HepG2 (cell line): ENCODE measurements around the gene MAGT1. TPM values are rescaled to one million over a fixed set of nuclear protein-coding genes. Genes with fewer than 3 reads are reported as not detected.

ENCODE experiments used
- AGO1 ChIP-seq: fragments of 200-400 bp; formaldehyde crosslinking; IDR thresholded peaks from 2 replicates; pipeline ENCODE4 v1.6.1; 2017; ENCODE audit warnings: mild to moderate bottlenecking, low read depth, low read length, moderate library complexity; ENCODE audit not compliant: poor library complexity, severe bottlenecking
- ARNTL ChIP-seq: sonication (generic); formaldehyde crosslinking; IDR thresholded peaks from 2 replicates; pipeline ENCODE4 v1.4.0; 2020; ENCODE audit warnings: mild to moderate bottlenecking, missing genetic modification reagents
- CBX2 ChIP-seq, 2 experiments: fragments of 200-600 bp in 1 of 2; sonication (generic); formaldehyde crosslinking in 1 of 2; IDR thresholded peaks; 2 replicates each; pipeline versions ENCODE4 v1.7.0 to v1.8.1; 2018 to 2022; ENCODE audit warnings: low read depth in 2 of 2, low read length in 1 of 2, mild to moderate bottlenecking in 1 of 2, missing genetic modification reagents in 1 of 2
- CEBPB ChIP-seq: IDR thresholded peaks from 2 replicates; pipeline ENCODE4 v1.6.1; 2011; ENCODE audit warnings: low read depth, low read length, improper control_type of control experiment, borderline replicate concordance
- DPF2 ChIP-seq: sonication (generic); formaldehyde crosslinking; IDR thresholded peaks from 2 replicates; pipeline ENCODE4 v1.4.0; 2020; ENCODE audit warnings: mild to moderate bottlenecking, low read depth, missing genetic modification reagents, borderline replicate concordance
- FOXC1 ChIP-seq: sonication (generic); formaldehyde crosslinking; IDR thresholded peaks from 2 replicates; pipeline ENCODE4 v1.8.0; 2022; ENCODE audit warnings: mild to moderate bottlenecking, missing genetic modification reagents, borderline replicate concordance
- GABPB1 ChIP-seq: IDR thresholded peaks from 2 replicates; pipeline ENCODE4 v1.6.1; 2016; ENCODE audit warnings: mild to moderate bottlenecking, missing genetic modification reagents, moderate library complexity, missing compliant biosample characterization
- HIVEP1 ChIP-seq: sonication (generic); formaldehyde crosslinking; IDR thresholded peaks from 2 replicates; pipeline ENCODE4 v1.4.0; 2020; ENCODE audit warnings: mild to moderate bottlenecking, missing genetic modification reagents
- MTA1 ChIP-seq: sonication (generic); formaldehyde crosslinking; IDR thresholded peaks from 2 replicates; pipeline ENCODE4 v1.4.0; 2020; ENCODE audit warnings: missing genetic modification reagents, mild to moderate bottlenecking, borderline replicate concordance
- NR2F1 ChIP-seq, 2 experiments: fragments of 450-650 bp in 1 of 2; formaldehyde crosslinking in 1 of 2; IDR thresholded peaks; 2 replicates each; pipeline versions ENCODE4 v1.5.0 to v1.6.1; 2016 to 2020; ENCODE audit warnings: mild to moderate bottlenecking in 1 of 2, missing compliant biosample characterization in 1 of 2, missing genetic modification reagents in 1 of 2, moderate library complexity in 1 of 2
- NR3C1 ChIP-seq: sonication (generic); formaldehyde crosslinking; IDR thresholded peaks from 2 replicates; pipeline ENCODE4 v1.4.0; 2020; ENCODE audit warnings: missing genetic modification reagents
- PRDM4 ChIP-seq: sonication (generic); formaldehyde crosslinking; IDR thresholded peaks from 2 replicates; pipeline ENCODE4 v1.9.0; 2021; ENCODE audit warnings: missing genetic modification reagents, borderline replicate concordance
- TIGD3 ChIP-seq: sonication (generic); formaldehyde crosslinking; IDR thresholded peaks from 2 replicates; pipeline ENCODE4 v1.5.1; 2020; ENCODE audit warnings: mild to moderate bottlenecking, missing genetic modification reagents, borderline replicate concordance
- ZFP36L2 ChIP-seq: sonication (generic); formaldehyde crosslinking; IDR thresholded peaks from 2 replicates; pipeline ENCODE4 v1.4.0; 2020; ENCODE audit warnings: missing genetic modification reagents
- ZFY ChIP-seq: sonication (generic); formaldehyde crosslinking; IDR thresholded peaks from 2 replicates; pipeline ENCODE4 v1.4.0; 2020; ENCODE audit warnings: missing genetic modification reagents
- ZNF20 ChIP-seq: sonication (generic); formaldehyde crosslinking; IDR thresholded peaks from 2 replicates; pipeline ENCODE4 v1.4.0; 2020; ENCODE audit warnings: mild to moderate bottlenecking, moderate library complexity, missing genetic modification reagents
- ZNF333 ChIP-seq: sonication (generic); formaldehyde crosslinking; IDR thresholded peaks from 2 replicates; pipeline ENCODE4 v1.4.0; 2020; ENCODE audit warnings: mild to moderate bottlenecking, missing genetic modification reagents, borderline replicate concordance
- ZNF615 ChIP-seq: sonication (generic); formaldehyde crosslinking; IDR thresholded peaks from 2 replicates; pipeline ENCODE4 v1.5.0; 2020; ENCODE audit warnings: mild to moderate bottlenecking, missing genetic modification reagents, borderline replicate concordance
- ZNF703 ChIP-seq: sonication (generic); formaldehyde crosslinking; IDR thresholded peaks from 2 replicates; pipeline ENCODE4 v1.5.1; 2020; ENCODE audit warnings: missing genetic modification reagents, mild to moderate bottlenecking, moderate library complexity, borderline replicate concordance
- ZNF747 ChIP-seq: sonication (generic); formaldehyde crosslinking; IDR thresholded peaks from 2 replicates; pipeline ENCODE4 v1.8.1; 2023; ENCODE audit warnings: missing genetic modification reagents, mild to moderate bottlenecking, borderline replicate concordance
- polyA plus RNA-seq, 8 experiments: library from polyadenylated mRNA; depleted of rRNA in 3 of 8; stranded (reverse) in 7 of 8; unstranded in 1 of 8; fragments of >200 nt; fragmentation: Illumina TruSeq in 4 of 8; extraction: Trizol in 4 of 8; gene quantifications; 2 replicates each; pipeline versions ENCODE4 v1.2.1 to v1.2.3, GENCODE V29; 2011 to 2016; ENCODE audit warnings: low read depth in 4 of 8, missing spikeins in 1 of 8, mixed read lengths in 1 of 8; ENCODE audit not compliant: insufficient read depth in 1 of 8
- total RNA-seq, 5 experiments: library from RNA; depleted of rRNA; stranded (reverse); fragments of >200 nt; fragmentation: Illumina TruSeq; extraction: Trizol; gene quantifications; 2 replicates each; pipeline ENCODE4 v1.2.3, GENCODE V29; 2016; ENCODE audit warnings: low read depth in 1 of 5
- TF ChIP-seq, protein P1 (sequence below): IDR thresholded peaks from 2 replicates; pipeline ENCODE4 v1.6.1; 2016; ENCODE audit warnings: missing compliant biosample characterization, missing genetic modification reagents, borderline replicate concordance
- TF ChIP-seq, protein P2 (sequence below): sonication (generic); formaldehyde crosslinking; IDR thresholded peaks from 2 replicates; pipeline ENCODE4 v1.4.0; 2020; ENCODE audit warnings: missing genetic modification reagents

The MAGT1 gene
- total and polyA plus RNA-seq, 2 of the 13 experiments (the other 11 are each of a cell fraction or from before 2014, with no cell fraction given) = 38.0 to 75.0 TPM

GRCh38 chrX:77899081-77899828 lies 4.0 kb upstream of the MAGT1 start, which contains the start of gene COX7B (continued):
- no peak for TF ChIP-seq GABPB1 (CRISPR knock-in tag)
- TF ChIP-seq ZNF703 (CRISPR knock-in tag) = no peak
- TF ChIP-seq ZNF333 (CRISPR knock-in tag) = no peak
- TF ChIP-seq, protein P1, sequence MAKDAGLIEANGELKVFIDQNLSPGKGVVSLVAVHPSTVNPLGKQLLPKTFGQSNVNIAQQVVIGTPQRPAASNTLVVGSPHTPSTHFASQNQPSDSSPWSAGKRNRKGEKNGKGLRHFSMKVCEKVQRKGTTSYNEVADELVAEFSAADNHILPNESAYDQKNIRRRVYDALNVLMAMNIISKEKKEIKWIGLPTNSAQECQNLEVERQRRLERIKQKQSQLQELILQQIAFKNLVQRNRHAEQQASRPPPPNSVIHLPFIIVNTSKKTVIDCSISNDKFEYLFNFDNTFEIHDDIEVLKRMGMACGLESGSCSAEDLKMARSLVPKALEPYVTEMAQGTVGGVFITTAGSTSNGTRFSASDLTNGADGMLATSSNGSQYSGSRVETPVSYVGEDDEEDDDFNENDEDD = peak; percentile 66; the same call in 1 of the 2 replicates
- no peak for TF ChIP-seq AGO1
- TF ChIP-seq, protein P2, sequence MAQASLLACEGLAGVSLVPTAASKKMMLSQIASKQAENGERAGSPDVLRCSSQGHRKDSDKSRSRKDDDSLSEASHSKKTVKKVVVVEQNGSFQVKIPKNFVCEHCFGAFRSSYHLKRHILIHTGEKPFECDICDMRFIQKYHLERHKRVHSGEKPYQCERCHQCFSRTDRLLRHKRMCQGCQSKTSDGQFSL (CRISPR knock-in tag) = no peak
- TF ChIP-seq NR2F1 (CRISPR knock-in tag; IDR thresholded peaks at IDR 0.05) = no peak
- TF ChIP-seq FOXC1 (CRISPR knock-in tag) = no peak
- no peak for TF ChIP-seq MTA1 (CRISPR knock-in tag)
- TF ChIP-seq PRDM4 (CRISPR knock-in tag) = no peak
- TF ChIP-seq ZFP36L2 = no peak
- no peak for TF ChIP-seq ARNTL (CRISPR knock-in tag)
- TF ChIP-seq CEBPB = no peak
- TF ChIP-seq ZFY (CRISPR knock-in tag) = peak; percentile 61; the same call in 1 of the 2 replicates
- no peak for TF ChIP-seq ZNF20 (CRISPR knock-in tag)
- TF ChIP-seq TIGD3 (CRISPR knock-in tag) = no peak
- no peak for TF ChIP-seq CBX2 (IDR thresholded peaks at IDR 0.05; ENCODE audit: low read depth, low read length)
- no peak for TF ChIP-seq CBX2 (CRISPR knock-in tag; IDR thresholded peaks at IDR 0.05; ENCODE audit: low read depth)
- no peak for TF ChIP-seq HIVEP1 (CRISPR knock-in tag)
- no peak for TF ChIP-seq ZNF747 (CRISPR knock-in tag)
- TF ChIP-seq NR3C1 = no peak
- TF ChIP-seq ZNF615 (CRISPR knock-in tag) = no peak
- no peak for TF ChIP-seq DPF2 (CRISPR knock-in tag)
